Measurements from ENCODE around the gene TSEN15. TPM values are rescaled to one million over a fixed set of nuclear protein-coding genes. Genes with fewer than 3 reads are reported as not detected.

TSEN15 gene
- total and polyA plus RNA-seq, 4 donors, result 9.1 to 21.9 (median 19.3) TPM

DNA sequence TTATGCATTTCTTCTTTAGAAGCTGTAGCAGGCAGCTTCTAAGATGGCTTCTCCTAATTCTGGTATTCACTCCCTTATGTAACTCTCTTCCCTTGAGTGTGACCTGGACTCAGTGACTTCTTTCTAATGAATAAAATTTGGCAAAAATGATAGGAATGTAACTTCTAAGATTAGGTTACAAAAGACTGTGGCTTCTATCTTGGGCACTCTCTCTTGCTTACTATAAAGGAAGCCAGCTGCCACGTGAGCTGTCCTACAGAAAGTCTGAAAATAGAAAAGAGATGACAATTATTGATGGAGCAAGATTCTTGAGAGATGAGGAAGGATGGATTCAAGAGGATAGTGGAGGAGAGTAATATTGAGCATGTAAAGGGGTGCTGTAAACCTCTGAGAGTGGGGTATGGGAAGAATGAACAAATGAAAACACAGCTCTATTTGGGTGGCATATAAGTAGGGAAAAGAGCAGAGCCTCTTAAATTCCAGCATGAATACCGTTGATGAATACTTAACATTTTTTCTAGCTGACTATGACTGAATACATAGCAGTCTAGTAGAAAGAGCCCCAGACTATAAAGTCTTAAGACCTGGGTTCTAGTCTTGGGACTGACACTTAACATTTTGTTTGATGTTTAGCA lies 5.5 kb downstream of the TSEN15 start (continued):
- no peak for TF ChIP-seq YY1 (IDR thresholded peaks at IDR 0.05)
- no peak for TF ChIP-seq GABPA (IDR thresholded peaks at IDR 0.05 in 1 of 2, conservative IDR thresholded peaks at IDR 0.05 in 1 of 2)
- TF ChIP-seq, protein P1, sequence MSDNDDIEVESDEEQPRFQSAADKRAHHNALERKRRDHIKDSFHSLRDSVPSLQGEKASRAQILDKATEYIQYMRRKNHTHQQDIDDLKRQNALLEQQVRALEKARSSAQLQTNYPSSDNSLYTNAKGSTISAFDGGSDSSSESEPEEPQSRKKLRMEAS (IDR thresholded peaks at IDR 0.05), result no peak
- no peak for TF ChIP-seq RAD21 (IDR thresholded peaks at IDR 0.05)
- TF ChIP-seq EGR1 (IDR thresholded peaks at IDR 0.05; ENCODE audit: low read depth in 2 of 2), result no peak
- TF ChIP-seq, protein P2, sequence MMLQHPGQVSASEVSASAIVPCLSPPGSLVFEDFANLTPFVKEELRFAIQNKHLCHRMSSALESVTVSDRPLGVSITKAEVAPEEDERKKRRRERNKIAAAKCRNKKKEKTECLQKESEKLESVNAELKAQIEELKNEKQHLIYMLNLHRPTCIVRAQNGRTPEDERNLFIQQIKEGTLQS (IDR thresholded peaks at IDR 0.05), result no peak

GRCh38 chr1:184059887-184060286 lies 8.4 kb downstream of the TSEN15 start:
- no peaks in the 10 kb centered on the region for H3K4me1 ChIP-seq (ENCODE audit: control insufficient read depth in 4 of 4, insufficient read depth in 4 of 4, low read length in 3 of 4)
- DNase-seq (ENCODE audit: low spot score), result no peak
- TF ChIP-seq, protein P1 (IDR thresholded peaks at IDR 0.05), result no peak
- TF ChIP-seq, protein P3, sequence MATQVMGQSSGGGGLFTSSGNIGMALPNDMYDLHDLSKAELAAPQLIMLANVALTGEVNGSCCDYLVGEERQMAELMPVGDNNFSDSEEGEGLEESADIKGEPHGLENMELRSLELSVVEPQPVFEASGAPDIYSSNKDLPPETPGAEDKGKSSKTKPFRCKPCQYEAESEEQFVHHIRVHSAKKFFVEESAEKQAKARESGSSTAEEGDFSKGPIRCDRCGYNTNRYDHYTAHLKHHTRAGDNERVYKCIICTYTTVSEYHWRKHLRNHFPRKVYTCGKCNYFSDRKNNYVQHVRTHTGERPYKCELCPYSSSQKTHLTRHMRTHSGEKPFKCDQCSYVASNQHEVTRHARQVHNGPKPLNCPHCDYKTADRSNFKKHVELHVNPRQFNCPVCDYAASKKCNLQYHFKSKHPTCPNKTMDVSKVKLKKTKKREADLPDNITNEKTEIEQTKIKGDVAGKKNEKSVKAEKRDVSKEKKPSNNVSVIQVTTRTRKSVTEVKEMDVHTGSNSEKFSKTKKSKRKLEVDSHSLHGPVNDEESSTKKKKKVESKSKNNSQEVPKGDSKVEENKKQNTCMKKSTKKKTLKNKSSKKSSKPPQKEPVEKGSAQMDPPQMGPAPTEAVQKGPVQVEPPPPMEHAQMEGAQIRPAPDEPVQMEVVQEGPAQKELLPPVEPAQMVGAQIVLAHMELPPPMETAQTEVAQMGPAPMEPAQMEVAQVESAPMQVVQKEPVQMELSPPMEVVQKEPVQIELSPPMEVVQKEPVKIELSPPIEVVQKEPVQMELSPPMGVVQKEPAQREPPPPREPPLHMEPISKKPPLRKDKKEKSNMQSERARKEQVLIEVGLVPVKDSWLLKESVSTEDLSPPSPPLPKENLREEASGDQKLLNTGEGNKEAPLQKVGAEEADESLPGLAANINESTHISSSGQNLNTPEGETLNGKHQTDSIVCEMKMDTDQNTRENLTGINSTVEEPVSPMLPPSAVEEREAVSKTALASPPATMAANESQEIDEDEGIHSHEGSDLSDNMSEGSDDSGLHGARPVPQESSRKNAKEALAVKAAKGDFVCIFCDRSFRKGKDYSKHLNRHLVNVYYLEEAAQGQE (IDR thresholded peaks at IDR 0.05), result no peak
- TF ChIP-seq GABPA (IDR thresholded peaks at IDR 0.05 in 1 of 2, conservative IDR thresholded peaks at IDR 0.05 in 1 of 2) (no peak), NR2F2 (IDR thresholded peaks at IDR 0.05) (no peak), ZBTB33 (IDR thresholded peaks at IDR 0.05) (no peak), RXRA (IDR thresholded peaks at IDR 0.05) (no peak), YY1 (IDR thresholded peaks at IDR 0.05) (no peak), HNF4G (IDR thresholded peaks at IDR 0.05) (no peak), RAD21 (IDR thresholded peaks at IDR 0.05) (no peak)
- TF ChIP-seq, protein P4, sequence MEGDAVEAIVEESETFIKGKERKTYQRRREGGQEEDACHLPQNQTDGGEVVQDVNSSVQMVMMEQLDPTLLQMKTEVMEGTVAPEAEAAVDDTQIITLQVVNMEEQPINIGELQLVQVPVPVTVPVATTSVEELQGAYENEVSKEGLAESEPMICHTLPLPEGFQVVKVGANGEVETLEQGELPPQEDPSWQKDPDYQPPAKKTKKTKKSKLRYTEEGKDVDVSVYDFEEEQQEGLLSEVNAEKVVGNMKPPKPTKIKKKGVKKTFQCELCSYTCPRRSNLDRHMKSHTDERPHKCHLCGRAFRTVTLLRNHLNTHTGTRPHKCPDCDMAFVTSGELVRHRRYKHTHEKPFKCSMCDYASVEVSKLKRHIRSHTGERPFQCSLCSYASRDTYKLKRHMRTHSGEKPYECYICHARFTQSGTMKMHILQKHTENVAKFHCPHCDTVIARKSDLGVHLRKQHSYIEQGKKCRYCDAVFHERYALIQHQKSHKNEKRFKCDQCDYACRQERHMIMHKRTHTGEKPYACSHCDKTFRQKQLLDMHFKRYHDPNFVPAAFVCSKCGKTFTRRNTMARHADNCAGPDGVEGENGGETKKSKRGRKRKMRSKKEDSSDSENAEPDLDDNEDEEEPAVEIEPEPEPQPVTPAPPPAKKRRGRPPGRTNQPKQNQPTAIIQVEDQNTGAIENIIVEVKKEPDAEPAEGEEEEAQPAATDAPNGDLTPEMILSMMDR (IDR thresholded peaks at IDR 0.05; ENCODE audit: low read depth, low read length, missing input control), result no peak
- no peaks in the 10 kb centered on the region for H3K27me3 ChIP-seq (ENCODE audit: control insufficient read depth in 4 of 4, insufficient read depth in 4 of 4, low read length in 3 of 4)
- H3K9me3 ChIP-seq (ENCODE audit: control insufficient read depth in 4 of 4, low read length in 3 of 4), result no peaks in the 10 kb centered on the region
- H3K36me3 ChIP-seq (ENCODE audit: control insufficient read depth in 4 of 4, insufficient read depth in 3 of 4, low read depth in 1 of 4, low read length in 3 of 4), result peaks cover 0 to 7% (median 1%) of the 10 kb centered on the region in 4 donors
- no peak overlapping the region for H3K9ac ChIP-seq (ENCODE audit: low read depth in 1 of 2, low read length in 2 of 2)
- H3K27ac ChIP-seq (ENCODE audit: low read depth in 1 of 2, low read length in 2 of 2), result no peak overlapping the region
- H3K4me3 ChIP-seq (ENCODE audit: low read depth in 1 of 3, low read length in 3 of 3), result no peak overlapping the region

Measured in liver (tissue), 9 donors.